ENCODE measurements around the gene GNAI3.

GNAI3 gene

GRCh38 chr1:109528712-109529111 is 19.7 kb upstream of the GNAI3 start:
- no peak for TF ChIP-seq CTCF (IDR thresholded peaks at IDR 0.05; ENCODE audit: low read depth, low read length)
- H3K9me3 ChIP-seq (ENCODE audit: severe bottlenecking), result peaks cover 6% of the 10 kb centered on the region
- DNase-seq, result no peak
- H3K27ac ChIP-seq, result no peak overlapping the region
- no peaks in the 10 kb centered on the region for H3K36me3 ChIP-seq
- no peaks in the 10 kb centered on the region for H3K27me3 ChIP-seq (ENCODE audit: insufficient read depth, low read depth, severe bottlenecking)
- no peak overlapping the region for H3K4me3 ChIP-seq (ENCODE audit: low read depth, low read length)

- no peaks in the 10 kb centered on the region for H3K36me3 ChIP-seq
- no peaks in the 10 kb centered on the region for H3K9me3 ChIP-seq (ENCODE audit: severe bottlenecking)
- no peak for DNase-seq
- no peaks in the 10 kb centered on the region for H3K27me3 ChIP-seq (ENCODE audit: insufficient read depth, low read depth, severe bottlenecking)
- TF ChIP-seq CTCF (IDR thresholded peaks at IDR 0.05; ENCODE audit: low read depth, low read length), result no peak
- no peak overlapping the region for H3K4me3 ChIP-seq (ENCODE audit: low read depth, low read length)
- peak overlapping the region; percentile 54 for H3K27ac ChIP-seq
Observed at GRCh38 chr1:109529881-109530456, 18.4 kb upstream of the GNAI3 start.

- no peak for TF ChIP-seq CTCF (IDR thresholded peaks at IDR 0.05; ENCODE audit: low read depth, low read length)
- peak; percentile 54 for DNase-seq
- H3K36me3 ChIP-seq, result no peaks in the 10 kb centered on the region
- peak overlapping the region; percentile 54 for H3K27ac ChIP-seq
- H3K4me3 ChIP-seq (ENCODE audit: low read depth, low read length), result no peak overlapping the region
- no peaks in the 10 kb centered on the region for H3K9me3 ChIP-seq (ENCODE audit: severe bottlenecking)
- H3K27me3 ChIP-seq (ENCODE audit: insufficient read depth, low read depth, severe bottlenecking), result no peaks in the 10 kb centered on the region
Observed at GRCh38 chr1:109530457-109531087, 17.8 kb upstream of the GNAI3 start.

- no peak for DNase-seq
- H3K36me3 ChIP-seq, result no peaks in the 10 kb centered on the region
- no peaks in the 10 kb centered on the region for H3K9me3 ChIP-seq (ENCODE audit: severe bottlenecking)
- no peak for TF ChIP-seq CTCF (IDR thresholded peaks at IDR 0.05; ENCODE audit: low read depth, low read length)
- H3K27ac ChIP-seq, result peak overlapping the region; percentile 54; the same call in 1 of the 2 replicates
- H3K27me3 ChIP-seq (ENCODE audit: insufficient read depth, low read depth, severe bottlenecking), result no peaks in the 10 kb centered on the region
- H3K4me3 ChIP-seq (ENCODE audit: low read depth, low read length), result no peak overlapping the region
Observed at GRCh38 chr1:109531380-109531779, 17.0 kb upstream of the GNAI3 start.

DNA sequence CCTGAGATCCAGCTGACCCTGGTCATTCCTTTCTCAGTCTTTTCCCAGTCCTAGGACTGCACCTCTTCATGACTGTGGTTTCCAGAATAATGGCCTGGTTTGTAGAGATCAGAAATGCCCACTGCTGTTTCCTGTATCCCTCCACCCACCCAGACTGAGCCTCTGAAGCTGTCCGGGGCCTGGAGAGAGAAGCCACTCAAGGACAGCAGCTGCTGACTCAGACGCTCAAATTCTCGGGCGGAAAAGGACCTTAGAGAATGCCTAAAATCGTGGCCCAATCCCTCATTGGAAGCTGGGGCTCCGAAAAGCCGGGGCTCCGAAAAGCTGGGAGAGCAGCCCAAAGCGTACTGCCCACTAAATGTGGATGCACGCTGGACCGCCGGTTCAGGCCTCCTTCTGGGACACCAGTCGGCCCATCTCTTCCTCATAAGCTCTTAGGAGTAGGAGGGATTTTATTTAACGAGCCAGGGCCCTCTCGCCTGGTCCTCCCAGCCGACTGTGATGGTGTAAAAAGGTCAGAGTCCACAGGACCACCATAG is 16.5 kb upstream of the GNAI3 start:
- no peak for TF ChIP-seq CTCF (IDR thresholded peaks at IDR 0.05; ENCODE audit: low read depth, low read length)
- Histone ChIP-seq H3K27me3 (ENCODE audit: insufficient read depth, low read depth, severe bottlenecking) (no peaks in the 10 kb centered on the region), H3K4me3 (ENCODE audit: low read depth, low read length) (peak overlapping the region; percentile 40), H3K9me3 (ENCODE audit: severe bottlenecking) (no peaks in the 10 kb centered on the region), H3K27ac (peak overlapping the region; percentile 81), H3K36me3 (no peaks in the 10 kb centered on the region)
- DNase-seq, result peak; percentile 50
